ENCODE measurements around the gene SOD2.
A peak's percentile ranks its signal among the peaks of the same experiment; 100 is the strongest.
"Not testable (repeated sequence)": the region's sequence is repeated elsewhere in the genome, so short reads cannot be mapped to it uniquely, and the experiment has no call there.

The SOD2 gene

DNA sequence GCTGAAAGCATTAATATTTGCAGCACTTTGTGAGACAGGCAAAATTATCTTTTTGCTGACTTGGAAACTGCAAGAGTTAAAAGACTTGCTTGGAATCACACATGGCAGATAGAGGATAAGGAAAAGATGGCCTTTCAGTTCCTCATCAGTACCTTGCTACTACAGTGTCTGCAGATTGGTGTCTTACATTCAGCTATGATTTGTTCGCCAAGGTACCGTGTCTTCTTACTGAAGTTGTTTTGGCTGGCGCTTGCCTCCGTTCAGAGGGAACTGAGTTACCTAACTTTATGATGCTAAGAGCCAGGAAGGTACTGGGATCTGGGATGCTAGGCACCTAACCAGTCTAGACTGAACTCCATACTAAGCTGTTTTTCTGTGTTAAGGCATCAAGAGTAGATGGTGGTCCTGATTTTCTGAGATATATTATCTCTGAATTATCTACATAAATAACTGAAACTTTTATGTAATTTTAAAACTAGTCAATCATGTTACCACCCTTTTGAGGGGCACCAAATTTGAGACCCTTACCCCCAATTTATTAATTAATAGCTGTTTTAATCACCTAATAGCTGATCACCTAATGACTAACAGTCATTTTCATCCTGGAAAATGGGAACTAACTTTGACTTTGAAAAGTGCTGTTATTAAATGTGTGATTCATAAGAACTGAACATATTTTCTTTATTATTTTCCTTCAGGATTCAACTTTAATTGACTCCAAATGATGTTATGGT, 36.7 kb upstream of the SOD2 start:
- no peaks in the 10 kb centered on the region for H3K27me3 ChIP-seq (replicated peaks; ENCODE audit: control insufficient read depth, insufficient read depth, low read length)
- DNase-seq (ENCODE audit: extremely low read depth, insufficient read length) = no peak
- peak overlapping the region; percentile 96 for H3K4me3 ChIP-seq (replicated peaks; ENCODE audit: low read depth, low read length)
- TF ChIP-seq, protein P1, sequence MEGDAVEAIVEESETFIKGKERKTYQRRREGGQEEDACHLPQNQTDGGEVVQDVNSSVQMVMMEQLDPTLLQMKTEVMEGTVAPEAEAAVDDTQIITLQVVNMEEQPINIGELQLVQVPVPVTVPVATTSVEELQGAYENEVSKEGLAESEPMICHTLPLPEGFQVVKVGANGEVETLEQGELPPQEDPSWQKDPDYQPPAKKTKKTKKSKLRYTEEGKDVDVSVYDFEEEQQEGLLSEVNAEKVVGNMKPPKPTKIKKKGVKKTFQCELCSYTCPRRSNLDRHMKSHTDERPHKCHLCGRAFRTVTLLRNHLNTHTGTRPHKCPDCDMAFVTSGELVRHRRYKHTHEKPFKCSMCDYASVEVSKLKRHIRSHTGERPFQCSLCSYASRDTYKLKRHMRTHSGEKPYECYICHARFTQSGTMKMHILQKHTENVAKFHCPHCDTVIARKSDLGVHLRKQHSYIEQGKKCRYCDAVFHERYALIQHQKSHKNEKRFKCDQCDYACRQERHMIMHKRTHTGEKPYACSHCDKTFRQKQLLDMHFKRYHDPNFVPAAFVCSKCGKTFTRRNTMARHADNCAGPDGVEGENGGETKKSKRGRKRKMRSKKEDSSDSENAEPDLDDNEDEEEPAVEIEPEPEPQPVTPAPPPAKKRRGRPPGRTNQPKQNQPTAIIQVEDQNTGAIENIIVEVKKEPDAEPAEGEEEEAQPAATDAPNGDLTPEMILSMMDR (IDR thresholded peaks at IDR 0.05; ENCODE audit: insufficient read depth, low read length, poor library complexity, severe bottlenecking) = no peak
- no peaks in the 10 kb centered on the region for H3K36me3 ChIP-seq (ENCODE audit: control insufficient read depth, insufficient read depth, low read length)

DNA sequence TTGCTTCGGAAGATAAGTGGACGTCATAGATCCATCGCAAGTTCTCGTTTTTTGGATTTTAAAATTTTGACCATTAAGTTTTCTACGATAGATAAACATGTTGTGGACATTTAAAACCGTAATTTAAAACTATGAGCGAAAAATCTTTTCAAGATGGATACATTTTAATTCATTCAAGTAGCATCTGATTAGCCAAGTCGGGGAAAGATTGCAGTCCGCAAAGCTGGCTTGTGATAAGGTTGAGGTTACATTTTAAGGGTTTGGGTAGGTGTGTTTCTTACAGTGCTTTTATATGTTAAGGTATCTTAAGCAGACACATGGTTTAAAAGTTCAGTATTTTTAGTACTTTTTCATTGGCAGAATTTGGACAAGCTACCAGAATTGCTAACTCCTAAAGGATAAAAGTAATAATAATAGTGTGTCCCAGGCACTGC, 35.5 kb upstream of the SOD2 start:
- no peaks in the 10 kb centered on the region for H3K36me3 ChIP-seq (ENCODE audit: control insufficient read depth, insufficient read depth, low read length)

DNA sequence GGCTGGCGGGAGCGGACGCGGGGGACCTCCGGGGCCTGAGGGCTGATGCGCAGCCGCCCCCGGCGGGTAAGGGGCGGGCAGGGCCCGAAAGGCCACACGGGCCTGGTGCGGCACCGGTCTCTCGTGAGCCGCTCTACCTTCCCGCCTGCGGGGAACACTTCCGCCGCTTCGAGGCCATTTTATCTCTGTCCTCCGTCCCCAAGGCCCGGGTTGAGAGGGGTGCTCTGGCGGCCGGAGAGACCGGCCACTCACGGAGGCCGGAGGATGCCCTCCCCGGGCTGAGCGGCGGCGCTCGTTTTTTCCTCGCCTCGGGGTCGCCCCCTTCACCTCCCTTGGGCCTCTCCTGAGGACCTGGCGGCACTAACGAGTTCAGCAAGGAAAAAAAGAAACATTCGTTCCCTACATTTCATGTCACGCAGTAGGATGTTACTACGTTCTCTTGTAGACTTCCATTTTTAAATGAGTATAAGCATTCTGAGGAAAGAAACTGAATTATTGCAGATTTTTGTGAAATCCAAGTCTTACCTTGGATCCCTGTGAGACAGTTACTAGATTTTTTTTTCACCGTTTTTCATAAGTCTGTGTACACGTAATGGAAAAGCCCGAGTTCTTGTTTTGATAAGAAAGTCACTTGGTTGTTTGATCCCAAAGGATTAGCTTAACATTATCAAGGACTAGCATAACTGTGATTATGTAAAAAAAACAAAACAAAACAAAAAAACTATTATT, 34.8 kb upstream of the SOD2 start:
- Histone ChIP-seq H3K36me3 (ENCODE audit: control insufficient read depth, insufficient read depth, low read length) (no peaks in the 10 kb centered on the region; the same call in 1 of the 2 replicates), H3K4me3 (replicated peaks; ENCODE audit: low read depth, low read length) (peak overlapping the region; percentile 96), H3K27me3 (replicated peaks; ENCODE audit: control insufficient read depth, insufficient read depth, low read length) (no peaks in the 10 kb centered on the region)
- TF ChIP-seq, protein P1 (IDR thresholded peaks at IDR 0.05; ENCODE audit: insufficient read depth, low read length, poor library complexity, severe bottlenecking) = no peak
- DNase-seq (ENCODE audit: extremely low read depth, insufficient read length) = no peak

More for the DNA sequence above, 35.5 kb upstream of the SOD2 start:
- Histone ChIP-seq H3K27me3 (replicated peaks; ENCODE audit: control insufficient read depth, insufficient read depth, low read length) (no peaks in the 10 kb centered on the region), H3K4me3 (replicated peaks; ENCODE audit: low read depth, low read length) (peak overlapping the region; percentile 96)
- TF ChIP-seq, protein P1 (IDR thresholded peaks at IDR 0.05; ENCODE audit: insufficient read depth, low read length, poor library complexity, severe bottlenecking) = no peak
- DNase-seq (ENCODE audit: extremely low read depth, insufficient read length) = no peak

DNA sequence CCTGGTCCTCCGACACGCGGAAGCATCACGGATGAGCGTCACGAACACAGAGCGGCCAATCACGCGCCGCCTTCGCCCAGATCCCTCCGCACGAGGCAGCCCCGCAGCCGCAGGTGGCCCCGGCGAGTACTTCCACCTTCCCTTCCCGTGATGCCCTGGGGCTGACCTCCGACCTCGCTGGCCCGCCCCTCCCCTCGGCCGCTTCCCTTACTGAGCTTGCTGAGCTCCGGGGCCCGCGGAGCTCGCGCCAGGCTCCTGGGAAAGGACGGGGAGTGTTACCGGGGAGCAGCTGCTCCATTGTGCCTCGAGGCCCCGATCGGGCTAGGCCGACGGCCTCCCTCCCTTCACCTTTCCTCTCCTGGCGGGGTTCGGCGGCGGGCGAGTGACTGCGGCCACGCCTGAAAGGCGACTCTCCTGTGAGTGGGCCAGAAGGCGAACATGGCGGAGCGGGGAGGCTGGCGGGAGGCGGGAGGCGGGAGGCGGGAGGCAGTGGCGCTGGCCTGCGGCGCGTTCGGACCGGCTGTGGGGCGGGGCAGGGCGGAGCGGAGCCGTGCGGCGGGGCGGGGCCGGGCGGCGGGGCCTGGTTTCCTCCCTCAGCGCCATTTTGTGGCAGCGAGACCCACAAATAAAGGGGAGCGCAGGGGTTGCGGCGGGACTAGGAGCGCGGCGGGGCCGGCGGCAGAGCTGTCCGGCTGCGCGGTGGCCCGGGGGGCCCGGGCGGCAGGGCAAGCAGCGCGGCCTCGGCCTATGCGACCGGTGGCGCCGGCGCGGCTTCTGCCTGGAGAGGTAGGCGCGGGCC, 34.1 kb upstream of the SOD2 start, which contains the start of gene WTAP:
Gene WTAP (plus strand): TSS at position 589 of the 799 bp plus-strand sequence. CDS start 8,760 bp downstream, outside the sequence.
- H3K4me3 ChIP-seq (replicated peaks; ENCODE audit: low read depth, low read length) = peak within 1 kb of the TSS; percentile 96
- peak; percentile 99 for DNase-seq (ENCODE audit: extremely low read depth, insufficient read length)
- H3K36me3 ChIP-seq (ENCODE audit: control insufficient read depth, insufficient read depth, low read length) = no peaks in the 10 kb centered on the region; the same call in 1 of the 2 replicates
- no peaks in the 10 kb centered on the region for H3K27me3 ChIP-seq (replicated peaks; ENCODE audit: control insufficient read depth, insufficient read depth, low read length)
- TF ChIP-seq, protein P1 (IDR thresholded peaks at IDR 0.05; ENCODE audit: insufficient read depth, low read length, poor library complexity, severe bottlenecking) = no peak

DNA sequence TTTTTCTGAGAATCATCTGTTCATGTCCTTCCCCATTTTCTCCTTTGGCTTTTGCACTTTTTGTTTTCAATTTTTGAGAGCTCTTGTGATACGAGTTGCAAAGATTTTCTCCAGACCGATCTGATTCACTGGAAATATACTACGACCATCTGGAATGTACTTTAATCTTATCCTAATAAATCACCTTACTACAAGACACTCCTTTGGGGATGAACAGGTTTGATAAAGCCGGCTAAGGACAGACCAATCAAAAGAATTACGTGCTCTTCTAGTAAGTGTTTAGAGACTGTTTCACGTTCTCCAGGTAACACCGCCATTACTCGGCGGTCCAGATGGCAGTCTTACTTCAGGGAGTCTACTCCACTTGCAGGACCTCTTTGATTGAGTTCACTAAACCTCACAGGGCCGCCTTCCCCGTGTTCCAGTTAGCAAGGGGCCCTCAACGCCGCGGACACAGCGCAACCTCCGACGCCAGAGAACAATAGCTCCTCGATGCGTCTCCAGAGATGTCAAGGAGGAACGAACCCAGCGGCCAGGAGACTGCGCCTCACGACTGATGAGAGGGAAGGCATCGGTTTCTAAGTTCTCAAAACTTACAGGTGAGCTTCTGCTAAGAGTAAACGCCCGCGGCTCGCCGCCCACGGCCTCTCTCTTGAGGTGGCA, 33.3 kb upstream of the SOD2 start:
- Histone ChIP-seq H3K27me3 (replicated peaks; ENCODE audit: control insufficient read depth, insufficient read depth, low read length) (no peaks in the 10 kb centered on the region), H3K4me3 (replicated peaks; ENCODE audit: low read depth, low read length) (peak overlapping the region; percentile 96), H3K36me3 (ENCODE audit: control insufficient read depth, insufficient read depth, low read length) (no peaks in the 10 kb centered on the region; the same call in none of the 2 replicates)
- TF ChIP-seq, protein P1 (IDR thresholded peaks at IDR 0.05; ENCODE audit: insufficient read depth, low read length, poor library complexity, severe bottlenecking) = no peak
- no peak for DNase-seq (ENCODE audit: extremely low read depth, insufficient read length)

DNA sequence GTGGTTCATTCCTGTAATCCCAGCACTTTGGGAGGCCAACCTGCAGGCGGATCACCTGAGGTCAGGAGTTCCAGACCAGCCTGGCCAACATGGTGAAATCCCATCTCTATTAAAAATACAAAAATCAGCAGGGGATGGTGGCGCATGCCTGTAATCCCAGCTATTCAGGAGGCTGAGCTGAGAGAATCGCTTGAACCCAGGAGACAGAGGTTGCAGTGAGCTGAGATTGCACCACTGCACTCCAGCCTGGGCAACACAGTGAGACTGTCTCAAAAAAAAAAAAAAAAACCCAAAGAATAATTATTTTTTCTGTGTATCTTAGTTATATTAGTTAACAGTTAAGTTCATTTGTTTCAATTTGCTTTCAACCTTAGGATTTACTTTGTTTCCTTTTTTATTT, 32.2 kb upstream of the SOD2 start:
- not testable (repeated sequence) for H3K36me3 ChIP-seq (ENCODE audit: control insufficient read depth, insufficient read depth, low read length); DNase-seq (ENCODE audit: extremely low read depth, insufficient read length); H3K4me3 ChIP-seq (replicated peaks; ENCODE audit: low read depth, low read length); H3K27me3 ChIP-seq (replicated peaks; ENCODE audit: control insufficient read depth, insufficient read depth, low read length)
